ENCODE measurements around the gene ASTE1.

ASTE1 gene

DNA sequence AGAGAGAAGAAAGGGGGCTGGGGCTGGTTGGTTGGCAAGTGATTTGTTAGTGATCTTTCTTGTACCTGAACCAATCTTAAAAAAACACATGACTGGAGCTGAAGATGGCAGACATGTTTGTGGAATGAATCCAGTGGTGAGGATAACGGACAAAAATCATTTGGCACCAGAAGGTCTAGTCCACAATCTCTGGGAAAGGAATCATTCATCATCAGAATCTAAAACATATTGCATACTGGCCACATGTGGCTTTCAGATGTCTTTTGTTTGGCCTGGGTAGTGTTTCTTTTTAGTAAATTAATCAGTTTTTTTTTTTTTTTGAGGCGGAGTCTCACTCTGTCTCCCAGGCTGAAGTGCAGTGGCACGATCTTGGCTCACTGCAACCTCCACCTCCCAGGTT is 5.0 kb upstream of the ASTE1 start:
- TF ChIP-seq TSHZ2 (CRISPR knock-in tag; IDR thresholded peaks at IDR 0.05) = no peak
- TF ChIP-seq TCF4 (CRISPR knock-in tag; IDR thresholded peaks at IDR 0.05; ENCODE audit: borderline replicate concordance) = peak; percentile 54; the same call in 1 of the 2 replicates
- no peak for ATAC-seq

DNA sequence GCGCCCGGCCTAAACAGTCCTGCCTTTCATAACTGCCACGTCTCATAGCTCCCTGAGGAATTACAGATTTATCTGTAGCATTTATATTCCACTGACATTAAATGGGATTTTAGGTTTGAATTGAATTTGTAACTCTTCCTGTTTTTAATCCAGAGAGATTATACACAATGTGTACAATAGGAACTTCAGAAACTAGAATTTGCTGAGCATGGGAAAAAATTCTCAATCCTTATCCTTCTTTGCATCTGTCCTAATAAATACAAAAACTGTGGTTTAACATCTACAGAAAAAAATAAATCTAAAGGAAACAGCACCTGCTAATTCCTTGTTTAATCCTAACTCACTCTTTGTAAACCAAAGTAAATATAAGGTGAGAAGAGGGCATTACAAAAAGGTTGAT is 2.2 kb upstream of the ASTE1 start:
- ATAC-seq = no peak

DNA sequence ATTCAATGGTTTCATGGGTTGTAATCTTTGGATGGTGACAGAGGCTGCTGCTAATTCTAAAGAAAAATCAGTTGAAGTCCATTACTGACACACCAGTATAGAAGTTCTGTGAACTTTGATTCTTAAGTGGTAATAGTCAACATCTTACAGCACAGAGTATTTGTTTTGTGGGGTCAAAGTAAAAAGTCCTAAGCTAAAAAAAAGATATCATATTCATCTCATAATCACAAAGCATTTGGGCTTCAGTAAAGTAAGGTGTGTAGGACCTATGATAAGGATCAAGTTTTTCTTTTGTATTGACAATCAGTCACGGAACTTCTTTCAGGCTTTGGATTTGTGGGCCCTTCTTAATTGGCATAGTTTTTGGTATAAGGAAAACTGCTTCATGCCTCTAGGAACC is 1.1 kb downstream of the ASTE1 start:
- TF ChIP-seq ISL1 (CRISPR knock-in tag; IDR thresholded peaks at IDR 0.05) = no peak
- no peak for TF ChIP-seq ARNTL (CRISPR knock-in tag; IDR thresholded peaks at IDR 0.05; ENCODE audit: borderline replicate concordance, low read depth)
- no peak for TF ChIP-seq BACH2 (CRISPR knock-in tag; IDR thresholded peaks at IDR 0.05; ENCODE audit: borderline replicate concordance)
- no peak for ATAC-seq

More for the DNA sequence above, 2.2 kb upstream of the ASTE1 start:
- TF ChIP-seq RARB (CRISPR knock-in tag; IDR thresholded peaks at IDR 0.05) (no peak), ZFP30 (CRISPR knock-in tag; IDR thresholded peaks at IDR 0.05) (no peak), ZNF565 (CRISPR knock-in tag; conservative IDR thresholded peaks at IDR 0.05; ENCODE audit: low read depth) (no peak)

- TF ChIP-seq POU6F1 (CRISPR knock-in tag; IDR thresholded peaks at IDR 0.05; ENCODE audit: borderline replicate concordance, low read depth) = no peak
- TF ChIP-seq PATZ1 (CRISPR knock-in tag; IDR thresholded peaks at IDR 0.05; ENCODE audit: borderline replicate concordance) = no peak
- TF ChIP-seq ZC3H10 (CRISPR knock-in tag; IDR thresholded peaks at IDR 0.05) = no peak
- ATAC-seq = no peak; the same call in 1 of the 3 replicates
Measured at GRCh38 chr3:131020122-131020693, 6.4 kb downstream of the ASTE1 start.

DNA sequence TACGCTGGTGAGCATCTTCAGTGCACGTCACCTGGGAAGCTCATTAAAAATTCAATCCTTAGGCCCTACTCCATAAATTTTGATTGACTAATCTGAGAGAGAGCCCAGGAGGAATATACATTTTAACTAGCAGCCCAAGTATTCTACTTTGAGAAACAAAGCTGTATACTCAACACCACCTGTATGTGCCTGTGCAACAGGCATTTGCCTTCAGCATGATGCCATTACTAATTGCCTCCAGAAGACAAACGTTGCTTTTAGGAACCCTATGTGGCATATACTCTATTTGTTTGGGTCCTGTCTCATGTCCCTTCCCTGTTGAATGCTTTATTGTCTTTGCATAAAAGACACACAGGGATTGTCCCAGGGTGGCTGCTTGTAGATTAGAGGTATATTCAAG is 7.7 kb downstream of the ASTE1 start:
- no peak for ATAC-seq
- TF ChIP-seq CSRNP3 (CRISPR knock-in tag; IDR thresholded peaks at IDR 0.05) (no peak), TCF4 (CRISPR knock-in tag; IDR thresholded peaks at IDR 0.05; ENCODE audit: borderline replicate concordance) (no peak), ZNF70 (CRISPR knock-in tag; IDR thresholded peaks at IDR 0.05) (no peak), GLIS3 (CRISPR knock-in tag; IDR thresholded peaks at IDR 0.05) (no peak), TSHZ2 (CRISPR knock-in tag; IDR thresholded peaks at IDR 0.05) (no peak), BACH2 (CRISPR knock-in tag; IDR thresholded peaks at IDR 0.05; ENCODE audit: borderline replicate concordance) (no peak), ZNF565 (CRISPR knock-in tag; conservative IDR thresholded peaks at IDR 0.05; ENCODE audit: low read depth) (no peak), ZC3H10 (CRISPR knock-in tag; IDR thresholded peaks at IDR 0.05) (no peak), TOX (CRISPR knock-in tag; IDR thresholded peaks at IDR 0.05; ENCODE audit: borderline replicate concordance) (no peak), ISL1 (CRISPR knock-in tag; IDR thresholded peaks at IDR 0.05) (no peak), POU6F1 (CRISPR knock-in tag; IDR thresholded peaks at IDR 0.05; ENCODE audit: borderline replicate concordance, low read depth) (no peak), OSR1 (CRISPR knock-in tag; IDR thresholded peaks at IDR 0.05) (no peak), ZFP3 (CRISPR knock-in tag; IDR thresholded peaks at IDR 0.05) (no peak)
- TF ChIP-seq, protein P1, sequence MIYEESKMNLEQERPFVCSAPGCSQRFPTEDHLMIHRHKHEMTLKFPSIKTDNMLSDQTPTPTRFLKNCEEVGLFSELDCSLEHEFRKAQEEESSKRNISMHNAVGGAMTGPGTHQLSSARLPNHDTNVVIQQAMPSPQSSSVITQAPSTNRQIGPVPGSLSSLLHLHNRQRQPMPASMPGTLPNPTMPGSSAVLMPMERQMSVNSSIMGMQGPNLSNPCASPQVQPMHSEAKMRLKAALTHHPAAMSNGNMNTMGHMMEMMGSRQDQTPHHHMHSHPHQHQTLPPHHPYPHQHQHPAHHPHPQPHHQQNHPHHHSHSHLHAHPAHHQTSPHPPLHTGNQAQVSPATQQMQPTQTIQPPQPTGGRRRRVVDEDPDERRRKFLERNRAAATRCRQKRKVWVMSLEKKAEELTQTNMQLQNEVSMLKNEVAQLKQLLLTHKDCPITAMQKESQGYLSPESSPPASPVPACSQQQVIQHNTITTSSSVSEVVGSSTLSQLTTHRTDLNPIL (CRISPR knock-in tag; IDR thresholded peaks at IDR 0.05; ENCODE audit: low read depth) = no peak
